ENCODE data around the gene SSTR3.
A peak's percentile ranks its signal among the peaks of the same experiment; 100 is the strongest.

The SSTR3 gene

DNA sequence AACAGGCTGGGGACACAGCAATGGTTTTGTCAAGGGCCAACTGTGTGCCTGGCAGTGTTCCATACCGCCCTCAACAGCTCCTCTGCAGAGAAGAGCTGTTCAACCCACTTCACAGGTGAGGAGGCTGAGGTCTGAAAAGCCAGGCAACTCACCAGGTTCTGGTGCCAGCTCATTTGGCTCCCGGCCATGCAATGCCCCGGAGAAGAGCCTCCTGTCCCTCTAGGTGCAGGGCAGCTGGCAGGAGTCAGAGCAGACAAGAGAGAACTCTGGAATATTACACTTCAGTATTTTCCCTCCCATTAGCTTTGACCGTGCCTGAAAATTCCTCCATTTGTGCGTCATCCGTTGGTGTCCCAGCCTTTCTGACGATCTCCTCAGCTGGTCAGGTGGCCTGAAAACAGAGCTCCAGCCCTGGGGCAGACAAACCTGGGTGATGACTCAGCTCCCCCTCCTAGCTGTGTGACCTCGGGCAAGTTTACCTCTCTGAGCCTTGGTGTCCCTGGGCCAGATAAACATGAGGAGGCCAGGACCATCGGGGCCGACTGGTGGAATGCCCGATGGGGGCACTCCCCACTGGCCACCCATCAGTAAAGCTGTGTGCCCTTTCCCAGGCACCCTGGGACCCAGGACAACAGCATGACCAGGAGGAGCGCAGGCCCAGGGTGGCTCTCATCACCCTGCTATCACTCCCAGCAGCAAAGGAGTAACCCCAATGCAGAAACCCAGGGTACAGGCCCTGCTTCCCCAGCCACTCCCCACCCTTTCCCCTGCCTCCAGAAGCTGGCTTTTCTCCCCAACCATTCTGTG is 14.6 kb downstream of the SSTR3 start:
- Histone ChIP-seq H3K27me3 (no peaks in the 10 kb centered on the region), H3K9me3 (peaks cover 8% of the 10 kb centered on the region), H3K36me3 (no peaks in the 10 kb centered on the region), H4K20me1 (no peaks in the 10 kb centered on the region), H3K4me1 (peaks cover 49% of the 10 kb centered on the region), H3K4me2 (peak overlapping the region; percentile 96), H3K4me3 (peak overlapping the region; percentile 73), H3K27ac (peak overlapping the region; percentile 93), H3K9ac (peak overlapping the region; percentile 86)
- TF ChIP-seq Cebpa-rat (IDR thresholded peaks at IDR 0.05), result no peak

- no peak for TF ChIP-seq Cebpa-rat (IDR thresholded peaks at IDR 0.05)
- Histone ChIP-seq H3K4me1 (peaks cover 47% of the 10 kb centered on the region), H3K27ac (no peak overlapping the region), H3K36me3 (no peaks in the 10 kb centered on the region), H4K20me1 (no peaks in the 10 kb centered on the region), H3K4me3 (no peak overlapping the region), H3K9ac (no peak overlapping the region), H3K27me3 (no peaks in the 10 kb centered on the region), H3K9me3 (peaks cover 9% of the 10 kb centered on the region), H3K4me2 (0 out of 2 replicates have a peak overlapping the region, but pooled peaks have one; percentile 22)
Measured at GRCh38 chr22:37196539-37197450, 15.5 kb downstream of the SSTR3 start.

DNA sequence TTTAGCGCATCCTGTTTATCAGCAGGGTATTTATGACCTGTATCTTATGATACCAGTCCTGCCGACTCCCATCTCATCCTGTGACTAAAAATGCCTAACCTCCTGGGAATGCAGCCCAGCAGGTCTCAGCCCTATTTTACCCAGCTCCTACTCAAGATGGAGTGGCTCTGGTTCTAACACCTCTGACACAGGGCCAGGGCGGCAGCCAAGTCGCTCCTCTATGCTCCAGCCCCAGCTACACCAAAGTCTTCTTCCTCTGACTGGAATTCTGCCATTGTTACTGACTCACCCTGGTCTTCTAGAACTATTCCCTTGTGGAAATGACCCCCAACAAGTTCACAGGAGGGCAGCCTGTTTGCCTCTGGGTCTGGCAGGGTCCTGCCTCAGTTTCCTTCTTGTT is 16.4 kb downstream of the SSTR3 start:
- Histone ChIP-seq H3K9me3 (peaks cover 9% of the 10 kb centered on the region), H4K20me1 (no peaks in the 10 kb centered on the region), H3K36me3 (no peaks in the 10 kb centered on the region), H3K4me2 (0 out of 2 replicates have a peak overlapping the region, but pooled peaks have one; percentile 22), H3K4me1 (peaks cover 38% of the 10 kb centered on the region), H3K27me3 (no peaks in the 10 kb centered on the region), H3K4me3 (no peak overlapping the region), H3K27ac (no peak overlapping the region), H3K9ac (no peak overlapping the region)
- no peak for TF ChIP-seq Cebpa-rat (IDR thresholded peaks at IDR 0.05)

GRCh38 chr22:37194750-37195149 is 17.5 kb downstream of the SSTR3 start:
- Histone ChIP-seq H3K36me3 (no peaks in the 10 kb centered on the region), H4K20me1 (no peaks in the 10 kb centered on the region), H3K27ac (no peak overlapping the region), H3K4me2 (no peak overlapping the region), H3K4me3 (no peak overlapping the region), H3K9me3 (peaks cover 9% of the 10 kb centered on the region), H3K9ac (no peak overlapping the region), H3K4me1 (peaks cover 27% of the 10 kb centered on the region), H3K27me3 (no peaks in the 10 kb centered on the region)
- no peak for TF ChIP-seq Cebpa-rat (IDR thresholded peaks at IDR 0.05)

DNA sequence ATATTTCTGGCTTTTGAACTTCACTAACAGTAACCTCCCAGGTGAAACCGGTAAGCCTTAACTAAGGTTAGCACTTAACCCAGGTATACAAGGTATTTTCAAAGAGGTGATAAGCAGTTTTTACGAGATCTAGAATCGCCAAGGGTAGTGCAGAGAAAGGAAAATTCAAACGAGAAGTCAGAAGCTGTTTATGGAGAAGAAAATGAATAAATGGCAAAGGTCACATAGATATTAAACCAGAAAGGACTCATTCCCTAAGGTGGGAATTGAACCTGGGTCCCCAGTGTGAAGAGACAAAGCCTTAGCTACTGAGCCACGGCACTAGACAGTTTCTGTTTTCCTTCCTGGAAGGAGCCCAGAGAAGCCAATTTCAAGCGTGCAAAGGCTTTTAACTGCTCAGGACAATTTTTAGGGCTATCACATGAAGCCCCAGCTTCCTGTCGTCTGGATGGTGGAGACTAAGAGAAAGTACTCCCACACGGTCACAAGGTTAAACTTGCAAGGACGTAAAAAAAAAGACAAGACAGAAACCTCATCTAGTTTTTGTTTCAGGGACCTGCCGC is 18.6 kb downstream of the SSTR3 start:
- Histone ChIP-seq H3K36me3 (no peaks in the 10 kb centered on the region), H3K4me1 (peaks cover 26% of the 10 kb centered on the region), H3K27me3 (no peaks in the 10 kb centered on the region), H4K20me1 (no peaks in the 10 kb centered on the region), H3K9ac (no peak overlapping the region), H3K4me2 (no peak overlapping the region), H3K27ac (no peak overlapping the region), H3K9me3 (peaks cover 9% of the 10 kb centered on the region), H3K4me3 (no peak overlapping the region)
- TF ChIP-seq Cebpa-rat (IDR thresholded peaks at IDR 0.05), result no peak

DNA sequence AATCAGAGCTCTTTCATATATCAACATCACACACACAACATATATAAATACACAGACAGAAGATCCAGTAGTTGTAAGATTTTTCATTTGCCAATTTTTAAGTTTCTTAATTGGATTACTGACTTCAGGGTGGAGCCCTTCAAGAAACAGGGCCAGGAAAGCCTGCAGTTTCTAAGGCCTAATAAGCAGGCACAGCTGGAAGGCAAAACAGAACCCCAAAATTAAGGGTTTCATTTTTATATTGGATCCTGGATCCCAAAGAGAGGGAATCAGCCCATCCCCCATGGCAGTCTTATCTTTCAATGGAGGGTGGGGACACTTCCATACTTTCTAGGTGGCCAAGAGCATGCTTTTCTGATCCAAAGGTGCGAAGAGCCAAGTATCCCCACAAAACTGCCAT is 19.5 kb downstream of the SSTR3 start:
- Histone ChIP-seq H3K4me2 (no peak overlapping the region), H3K4me1 (peaks cover 29% of the 10 kb centered on the region), H3K9ac (no peak overlapping the region), H3K36me3 (no peaks in the 10 kb centered on the region), H3K27ac (no peak overlapping the region), H3K4me3 (no peak overlapping the region), H3K9me3 (peaks cover 9% of the 10 kb centered on the region), H3K27me3 (no peaks in the 10 kb centered on the region), H4K20me1 (no peaks in the 10 kb centered on the region)
- TF ChIP-seq Cebpa-rat (IDR thresholded peaks at IDR 0.05), result no peak

- no peak overlapping the region for H3K27ac ChIP-seq
- no peaks in the 10 kb centered on the region for H4K20me1 ChIP-seq
- H3K4me3 ChIP-seq, result no peak overlapping the region
- no peaks in the 10 kb centered on the region for H3K27me3 ChIP-seq
- no peak overlapping the region for H3K9ac ChIP-seq
- peaks cover 9% of the 10 kb centered on the region for H3K9me3 ChIP-seq
- peaks cover 29% of the 10 kb centered on the region for H3K4me1 ChIP-seq
- H3K36me3 ChIP-seq, result no peaks in the 10 kb centered on the region
- H3K4me2 ChIP-seq, result no peak overlapping the region
- TF ChIP-seq Cebpa-rat (IDR thresholded peaks at IDR 0.05), result no peak
Measured at GRCh38 chr22:37192204-37192603, 20.1 kb downstream of the SSTR3 start.

- peaks cover 37% of the 10 kb centered on the region for H3K4me1 ChIP-seq
Measured at GRCh38 chr22:37190262-37190780, 22.0 kb downstream of the SSTR3 start.

GRCh38 chr22:37188901-37189466 is 23.3 kb downstream of the SSTR3 start:
- Histone ChIP-seq H3K4me1 (peaks cover 49% of the 10 kb centered on the region), H3K27me3 (no peaks in the 10 kb centered on the region), H3K9me3 (peaks cover 9% of the 10 kb centered on the region), H3K4me3 (no peak overlapping the region), H3K36me3 (no peaks in the 10 kb centered on the region), H3K9ac (no peak overlapping the region), H4K20me1 (no peaks in the 10 kb centered on the region), H3K4me2 (peak overlapping the region; percentile 80), H3K27ac (peak overlapping the region; percentile 64; the same call in 1 of the 2 replicates)
- TF ChIP-seq Cebpa-rat (IDR thresholded peaks at IDR 0.05), result no peak

More at GRCh38 chr22:37190262-37190780, 22.0 kb downstream of the SSTR3 start:
- Histone ChIP-seq H3K4me2 (no peak overlapping the region), H3K36me3 (no peaks in the 10 kb centered on the region), H3K27ac (no peak overlapping the region), H3K4me3 (no peak overlapping the region), H4K20me1 (no peaks in the 10 kb centered on the region), H3K9ac (no peak overlapping the region), H3K9me3 (peaks cover 9% of the 10 kb centered on the region), H3K27me3 (no peaks in the 10 kb centered on the region)
- TF ChIP-seq Cebpa-rat (IDR thresholded peaks at IDR 0.05), result no peak
